Glomerular visceral epithelial cell (primary cell): ENCODE data around the gene TMIGD2.

Source experiments
- DNase-seq: peaks from one replicate; pipeline ENCODE4 v3.0.0-alpha.2; 2016; ENCODE audit errors: extremely low spot score

The TMIGD2 gene

DNA sequence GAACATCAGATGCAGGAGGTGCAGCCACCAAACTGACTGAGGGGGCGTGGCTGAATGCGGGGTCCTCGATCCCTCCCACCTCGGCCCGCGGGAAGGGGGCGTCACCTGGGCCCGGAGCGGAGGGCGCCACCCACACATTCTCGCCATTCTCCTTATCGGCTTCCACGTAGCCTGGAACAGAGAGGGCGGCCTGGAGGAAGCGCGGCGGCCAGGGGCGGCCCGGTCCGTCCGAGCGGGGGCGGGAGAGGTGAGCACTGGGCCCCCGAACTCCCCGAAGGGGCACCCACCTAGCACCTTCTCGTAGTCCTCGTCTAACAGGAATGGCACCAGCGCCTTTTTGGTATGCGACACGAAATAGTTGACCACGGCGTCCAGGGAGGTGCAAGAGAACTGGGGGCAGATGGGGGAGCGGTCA, 24.7 kb upstream of the TMIGD2 start:
- no peak for DNase-seq

DNA sequence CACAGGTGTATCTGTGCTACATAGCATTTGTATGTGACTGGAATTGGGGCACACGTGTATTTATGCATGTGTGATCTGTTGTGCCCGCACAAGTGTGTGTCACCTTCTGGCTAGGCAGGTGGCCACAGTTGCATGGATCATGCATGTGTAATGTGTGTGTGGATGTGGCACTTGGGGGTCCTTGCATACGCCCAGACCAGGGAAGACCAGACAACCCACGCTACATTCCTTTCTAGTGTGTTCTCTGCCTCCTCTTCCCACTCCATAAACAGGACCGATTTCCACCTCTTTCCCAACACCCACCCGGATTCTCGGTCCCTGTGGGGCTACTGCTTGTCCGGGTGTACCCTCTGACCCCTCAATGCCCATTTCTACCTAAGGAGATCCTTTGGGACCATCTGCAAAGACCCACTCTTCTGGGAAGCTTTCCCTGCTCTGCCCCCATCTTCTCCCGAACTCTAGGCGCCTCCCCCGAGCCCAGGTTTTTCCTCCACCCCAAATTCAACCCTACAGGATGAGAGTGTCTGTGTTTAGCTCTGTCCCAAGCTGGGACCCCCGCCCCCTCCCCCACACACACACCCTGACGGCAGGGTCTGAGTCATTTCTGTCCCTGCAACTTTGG, 24.1 kb upstream of the TMIGD2 start:
- no peak for DNase-seq

DNA sequence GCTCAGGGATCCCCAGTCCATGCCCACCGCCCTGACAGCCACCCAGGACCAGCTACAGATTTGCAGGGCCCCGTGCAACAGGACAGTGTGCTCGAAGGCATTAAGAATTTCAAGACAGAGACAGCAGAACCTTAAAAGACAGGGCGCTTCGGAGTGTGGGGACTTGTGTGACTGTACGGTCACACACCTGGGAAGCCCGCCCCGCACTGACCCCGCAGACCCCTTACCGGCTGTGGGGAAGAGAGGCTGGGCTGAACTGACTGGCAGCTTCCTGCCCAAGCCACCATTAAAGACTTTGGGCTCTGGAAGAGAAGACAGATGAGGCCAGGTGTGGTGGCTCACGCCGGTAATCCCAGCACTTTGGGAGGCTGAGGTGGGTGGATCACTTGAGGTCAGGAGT, 22.0 kb upstream of the TMIGD2 start:
- DNase-seq = no peak

DNA sequence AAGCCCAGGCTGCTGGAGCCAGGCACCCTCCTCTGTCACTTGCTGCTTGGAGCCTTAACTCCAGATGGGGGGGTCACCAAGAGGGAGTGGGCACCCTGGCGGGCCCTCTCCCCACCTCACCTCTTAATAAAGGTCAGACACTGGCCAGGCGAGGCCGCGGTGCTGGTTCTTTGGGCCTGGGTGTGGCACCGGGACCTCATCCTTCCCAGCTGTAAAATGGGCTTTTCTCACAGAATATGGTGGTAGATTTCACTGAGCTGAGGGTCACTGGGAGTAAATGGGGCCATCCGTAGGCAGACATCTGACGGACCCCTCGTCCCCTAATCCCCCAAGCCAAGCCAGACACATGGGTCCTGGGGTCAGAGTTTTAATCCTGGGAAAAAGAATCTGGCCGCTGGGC, 21.5 kb upstream of the TMIGD2 start:
- no peak for DNase-seq

DNA sequence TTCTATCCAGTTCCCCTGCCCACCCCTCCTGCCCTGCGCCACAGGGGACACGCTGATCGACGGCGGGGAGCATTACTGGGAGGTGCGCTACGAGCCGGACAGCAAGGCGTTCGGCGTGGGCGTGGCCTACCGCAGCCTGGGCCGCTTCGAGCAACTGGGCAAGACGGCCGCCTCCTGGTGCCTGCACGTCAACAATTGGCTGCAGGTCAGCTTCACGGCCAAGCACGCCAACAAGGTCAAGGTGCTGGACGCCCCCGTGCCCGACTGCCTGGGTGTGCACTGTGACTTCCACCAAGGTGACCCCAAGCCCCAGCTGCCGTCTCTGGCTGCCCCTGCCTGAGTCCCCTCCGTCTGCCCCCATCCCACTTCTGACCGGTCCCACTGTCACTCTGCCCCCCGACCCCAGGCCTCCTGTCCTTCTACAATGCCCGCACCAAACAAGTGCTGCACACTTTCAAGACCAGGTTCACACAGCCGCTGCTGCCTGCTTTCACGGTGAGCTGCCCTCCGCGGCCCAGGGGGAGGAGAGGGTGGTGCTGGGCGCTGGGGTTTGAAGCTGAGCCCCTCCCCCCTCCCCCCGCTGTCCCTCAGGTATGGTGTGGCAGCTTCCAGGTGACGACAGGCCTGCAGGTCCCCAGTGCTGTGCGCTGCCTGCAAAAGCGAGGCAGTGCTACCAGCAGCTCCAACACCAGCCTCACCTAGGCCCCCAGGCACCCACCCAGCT, 20.9 kb upstream of the TMIGD2 start:
- no peak for DNase-seq

DNA sequence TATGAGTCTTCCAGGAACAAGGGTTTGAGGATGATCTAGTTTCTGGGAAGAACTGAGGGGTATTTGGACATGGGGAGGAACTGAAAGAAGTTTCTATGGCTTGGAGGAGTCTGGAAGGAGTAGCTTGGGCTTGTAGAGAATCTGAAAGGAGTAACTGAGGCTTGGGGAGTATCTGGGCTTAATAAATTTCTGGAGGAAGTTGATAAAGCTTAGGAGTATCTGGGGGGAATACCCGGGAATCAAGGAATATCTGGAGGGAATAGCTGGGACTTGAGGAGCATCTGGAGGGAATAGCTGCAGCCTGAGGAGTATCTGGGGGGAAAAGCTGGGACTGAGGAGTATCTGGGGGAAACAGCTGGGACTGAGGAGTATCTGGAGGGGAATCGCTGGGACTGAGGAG, 18.2 kb upstream of the TMIGD2 start:
- no peak for DNase-seq

DNA sequence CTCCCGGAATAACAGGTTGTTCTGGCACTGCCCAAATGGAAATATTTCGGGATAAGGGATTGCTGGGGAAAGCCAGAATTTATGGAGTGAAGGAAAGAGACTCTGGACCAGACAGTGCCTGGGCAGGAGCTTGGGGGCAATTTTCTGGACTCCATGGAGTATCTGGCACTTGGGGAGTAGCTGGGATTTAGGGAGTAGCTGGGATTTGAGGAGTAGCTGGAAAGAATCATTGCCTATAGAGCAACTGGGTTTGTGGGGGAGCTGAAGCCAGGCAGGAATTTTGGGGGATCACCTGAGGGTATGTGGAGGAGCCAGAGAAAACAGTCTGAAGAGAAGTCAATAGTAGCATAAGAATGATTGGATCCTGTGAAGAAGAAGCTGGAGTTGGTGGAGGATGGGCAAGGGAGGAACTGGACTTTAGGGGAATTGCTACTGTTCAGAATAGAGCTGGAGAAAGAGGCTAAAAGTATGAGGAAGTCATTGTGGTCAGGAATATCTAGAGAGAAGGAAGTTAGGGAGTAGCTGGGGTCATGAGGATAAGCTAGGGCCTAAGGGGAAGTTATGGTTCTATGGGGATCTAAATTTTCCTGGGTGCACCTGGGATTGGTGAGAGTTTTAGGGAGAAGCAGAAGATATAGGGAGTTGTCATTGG, 17.0 kb upstream of the TMIGD2 start:
- DNase-seq = no peak

DNA sequence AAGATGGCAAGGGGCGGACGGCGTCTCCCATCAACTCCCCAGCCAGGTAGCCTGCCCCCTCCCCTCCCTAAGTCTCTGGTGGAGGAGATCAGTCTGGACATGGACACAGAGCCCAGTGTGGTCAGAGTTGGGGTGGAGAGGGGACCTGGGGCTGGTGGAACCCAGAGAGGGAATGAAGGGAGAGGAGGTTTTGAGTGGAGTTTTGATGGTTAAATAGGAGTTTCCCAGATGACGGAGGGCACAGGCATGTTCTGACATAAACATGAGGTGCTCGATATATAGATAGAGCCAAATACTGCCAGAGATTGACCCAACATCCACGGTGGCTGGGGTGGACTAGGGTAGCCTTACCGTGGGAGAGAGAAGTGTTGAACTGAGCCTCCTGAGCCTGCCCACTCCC, 16.3 kb upstream of the TMIGD2 start:
- no peak for DNase-seq

DNA sequence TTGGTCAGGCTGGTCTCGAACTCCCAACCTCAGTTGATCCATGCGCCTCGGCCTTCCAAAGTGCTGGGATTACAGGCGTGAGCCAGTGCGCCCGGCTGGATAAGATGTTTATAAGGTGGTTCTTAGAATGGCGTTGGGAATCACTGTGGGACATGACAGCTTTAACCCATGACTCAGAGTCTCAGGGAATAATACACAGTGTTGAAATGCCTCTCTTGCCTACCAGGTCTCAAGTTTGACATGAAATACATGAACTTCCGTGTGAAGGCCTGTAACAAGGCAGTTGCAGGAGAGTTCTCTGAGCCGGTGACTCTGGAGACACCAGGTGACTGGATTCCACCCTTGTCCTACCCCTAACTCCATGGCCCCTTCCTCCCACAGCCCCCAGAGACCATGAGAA, 14.8 kb upstream of the TMIGD2 start:
- DNase-seq = no peak

DNA sequence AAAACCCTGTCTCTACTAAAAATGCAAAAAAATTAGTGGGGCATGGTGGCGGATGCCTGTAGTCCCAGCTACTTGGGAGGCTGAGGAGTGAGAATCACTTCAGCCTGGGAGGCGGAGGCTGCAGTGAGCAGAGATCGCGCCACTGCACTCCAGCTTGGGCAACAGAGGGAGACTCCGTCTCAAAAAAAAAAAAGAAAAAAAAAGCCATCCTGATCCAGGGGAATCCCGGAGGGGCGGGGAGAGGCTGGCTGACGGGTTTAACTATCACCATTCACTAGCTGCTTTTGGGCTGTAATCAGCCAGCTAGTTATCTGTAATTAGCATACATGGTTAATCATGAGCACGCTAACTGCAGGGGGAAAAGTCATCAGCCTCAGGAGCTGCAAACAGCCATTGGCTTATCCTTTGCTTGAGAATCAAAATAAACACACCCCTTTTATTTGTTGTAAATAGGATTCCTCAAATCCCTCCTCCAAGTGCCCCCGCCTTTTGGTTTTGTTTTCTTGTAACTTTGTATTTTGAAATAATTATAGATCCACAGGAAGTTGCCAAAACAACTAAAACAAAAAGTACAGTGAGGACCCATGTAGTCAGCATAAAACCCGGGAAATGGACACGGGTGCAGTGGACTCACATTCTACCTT, 11.8 kb upstream of the TMIGD2 start:
- no peak for DNase-seq

DNA sequence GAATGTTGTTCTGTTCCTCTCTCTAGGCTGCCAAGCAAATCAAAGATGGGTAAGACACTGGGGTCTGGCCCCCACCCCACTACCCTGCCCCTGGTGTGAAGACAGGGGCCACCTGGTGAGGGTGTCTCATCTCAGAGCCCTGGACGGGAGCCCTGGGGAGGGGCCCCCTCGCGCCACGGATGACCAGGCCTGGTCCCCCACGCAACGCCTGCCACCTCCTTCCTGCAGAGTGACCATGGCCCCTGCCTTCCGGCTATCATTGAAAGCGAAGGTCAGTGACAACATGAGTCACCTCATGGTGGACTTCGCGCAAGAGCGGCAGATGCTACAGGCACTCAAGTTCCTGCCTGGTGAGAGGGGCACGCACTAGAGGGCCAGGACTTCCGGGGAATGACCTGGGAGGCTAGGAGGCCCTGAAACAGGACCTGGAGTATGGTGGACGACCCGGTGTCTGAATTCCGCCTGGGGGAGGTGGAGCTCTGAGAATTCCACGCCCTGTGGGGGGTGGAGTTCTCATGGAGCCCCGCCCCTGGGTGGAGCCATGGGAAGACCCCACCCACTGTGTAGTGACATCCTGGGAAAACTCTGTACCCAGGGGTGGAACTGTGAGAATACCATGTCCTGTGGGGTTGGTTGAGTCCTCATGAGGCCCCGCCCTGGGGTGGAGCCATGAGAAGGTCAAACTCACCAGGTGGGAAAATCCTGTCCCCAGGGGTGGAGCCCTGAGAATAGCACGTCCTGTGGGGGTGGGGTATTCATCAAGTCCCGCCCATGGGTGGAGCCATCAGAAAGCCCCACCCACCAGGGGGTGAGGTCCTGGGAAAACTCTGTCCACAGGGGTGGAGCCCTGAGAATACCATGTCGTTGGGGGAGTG, 8.3 kb upstream of the TMIGD2 start:
- no peak for DNase-seq

DNA sequence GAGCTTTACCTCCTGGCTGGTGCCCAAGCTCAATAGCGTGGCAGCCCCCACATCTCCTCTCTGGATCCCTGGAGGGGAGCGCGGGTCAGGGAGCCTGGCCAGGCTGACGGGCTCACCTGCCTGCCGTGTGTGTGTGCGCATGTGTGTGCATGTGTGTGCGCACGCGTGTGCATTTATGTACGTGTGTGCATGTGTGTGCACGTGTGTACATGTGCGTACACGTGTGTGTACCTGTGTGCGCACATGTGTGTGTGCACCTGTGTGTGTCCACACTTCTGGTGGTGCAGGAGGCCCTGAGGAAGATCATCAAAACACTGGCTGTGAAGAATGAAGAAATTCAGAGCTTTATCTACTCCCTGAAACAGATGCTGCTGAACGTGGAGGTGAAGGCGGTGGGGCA, 3.5 kb upstream of the TMIGD2 start:
- no peak for DNase-seq

DNA sequence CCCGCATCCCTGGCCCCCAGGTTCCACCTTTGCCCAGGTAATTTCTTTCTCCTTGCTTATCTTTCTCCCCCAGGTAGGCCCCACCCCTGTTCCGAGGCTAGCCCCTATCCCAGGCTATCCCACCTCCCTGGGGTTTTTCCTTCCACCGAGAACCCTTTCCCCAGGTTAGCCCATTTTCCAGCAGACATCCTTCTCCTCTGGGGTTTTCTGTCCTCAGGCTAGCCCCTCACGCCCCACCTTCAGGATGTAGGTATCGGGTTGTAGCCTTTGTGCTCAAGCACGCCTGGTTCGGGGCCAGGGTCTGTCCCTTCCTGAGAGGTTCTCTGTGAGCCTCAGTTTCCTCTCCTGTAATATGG, 3.0 kb upstream of the TMIGD2 start:
- no peak for DNase-seq

DNA sequence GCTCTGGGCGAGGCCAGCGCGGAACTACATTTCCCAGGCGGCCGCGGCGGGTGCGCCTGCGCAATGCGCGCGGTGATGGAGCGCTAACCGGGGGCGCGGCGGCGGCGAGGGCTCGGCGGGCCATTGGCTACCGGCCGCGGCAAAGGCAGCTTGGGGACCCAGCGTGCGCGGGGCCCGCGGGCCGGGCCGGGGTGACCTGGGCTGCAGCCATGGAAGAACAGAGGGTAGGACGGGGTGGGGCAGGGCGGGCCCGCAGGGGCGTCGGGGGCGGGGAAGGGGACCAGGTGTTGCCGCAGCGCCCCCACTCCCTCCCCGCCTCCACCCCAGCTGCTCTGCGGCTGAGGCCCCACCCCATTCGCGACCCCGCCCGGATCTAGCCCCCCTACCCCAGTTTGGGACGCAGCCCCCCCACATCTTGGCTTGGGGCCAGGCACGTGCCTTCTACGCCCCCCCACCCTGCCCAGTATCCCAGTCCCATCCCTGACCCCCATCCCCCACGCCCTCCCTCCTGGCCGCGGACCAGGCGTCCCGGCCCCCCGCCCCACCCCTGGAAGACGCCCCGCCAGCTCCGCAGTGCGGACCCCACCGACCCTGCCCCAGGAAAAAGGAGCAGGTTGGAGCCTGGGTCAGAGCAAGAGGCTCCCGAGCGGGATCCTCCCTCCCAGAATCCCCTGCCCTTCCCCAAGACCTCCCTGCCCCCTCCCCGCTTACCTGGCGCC, 2.5 kb upstream of the TMIGD2 start, which contains the start of gene FSD1:
FSD1 (plus strand) TSS at position 61 of the 719 bp plus-strand sequence; CDS start at position 210, 149 bp downstream.
- peak; percentile 74 for DNase-seq

DNA sequence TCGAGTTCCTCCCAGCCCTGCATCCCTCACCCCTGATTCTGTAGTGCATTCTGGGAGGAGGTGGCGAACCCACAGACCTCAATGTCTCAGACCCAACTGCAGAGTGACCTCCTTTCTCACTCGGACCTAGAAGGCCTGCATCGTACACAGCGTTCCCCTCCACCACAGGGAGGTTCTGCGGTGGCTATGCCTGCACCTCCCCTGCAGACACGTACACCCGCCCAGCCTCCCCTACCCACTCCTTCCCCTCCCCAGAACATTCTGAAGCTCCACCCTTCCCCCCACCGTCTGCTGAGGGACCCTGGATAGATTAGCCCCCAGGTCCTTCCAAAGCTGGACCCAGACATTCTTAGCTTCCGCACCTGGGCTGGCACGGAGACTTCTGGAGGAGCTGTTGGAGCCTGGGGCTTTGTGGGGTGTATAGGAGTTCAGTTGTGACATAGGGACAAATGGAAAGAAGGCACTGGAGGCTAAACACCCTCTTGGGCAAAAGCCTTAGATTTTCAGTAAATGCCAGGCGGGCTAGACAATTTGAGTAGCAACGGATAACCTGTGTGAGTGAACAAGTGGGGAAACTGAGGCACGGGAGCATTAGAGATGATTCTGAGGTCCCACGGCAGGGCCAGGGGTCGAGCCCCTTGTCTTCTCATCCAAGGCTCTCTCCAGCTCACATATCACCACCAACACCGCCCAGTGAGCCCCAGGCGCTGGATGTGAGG, 1.8 kb upstream of the TMIGD2 start:
- no peak for DNase-seq

DNA sequence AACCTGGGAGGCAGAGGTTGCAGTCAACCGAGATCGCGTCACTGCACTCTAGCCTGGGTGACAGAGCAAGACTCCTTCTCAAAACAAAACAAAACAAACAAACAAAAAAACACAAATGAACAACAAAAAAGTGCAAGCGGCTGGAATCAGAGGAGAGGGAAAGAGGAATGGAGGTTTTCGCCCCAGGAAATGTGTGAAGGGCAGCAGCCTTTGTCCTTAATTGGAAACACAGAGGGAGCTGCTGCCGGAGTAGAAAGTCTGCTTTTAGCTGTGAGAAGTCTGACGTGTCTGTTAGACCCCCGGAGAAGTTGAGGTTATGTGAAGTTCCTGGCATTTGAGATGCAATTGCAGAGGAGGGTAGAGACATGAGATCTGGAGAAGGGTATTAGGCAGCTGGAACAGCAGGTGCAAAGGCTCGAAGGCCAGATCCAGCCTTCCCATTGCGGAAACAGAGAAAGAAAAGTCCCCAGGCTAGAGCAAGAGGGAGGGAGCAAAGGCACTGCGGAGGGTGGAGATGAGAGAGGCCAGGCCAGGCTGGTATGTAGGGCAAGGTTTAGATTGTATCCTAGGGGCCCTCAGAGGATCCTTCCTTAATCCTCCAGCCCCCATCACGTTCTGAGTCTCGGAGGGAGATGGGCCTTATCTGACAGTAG, 473 bp downstream of the TMIGD2 start:
- DNase-seq = no peak

DNA sequence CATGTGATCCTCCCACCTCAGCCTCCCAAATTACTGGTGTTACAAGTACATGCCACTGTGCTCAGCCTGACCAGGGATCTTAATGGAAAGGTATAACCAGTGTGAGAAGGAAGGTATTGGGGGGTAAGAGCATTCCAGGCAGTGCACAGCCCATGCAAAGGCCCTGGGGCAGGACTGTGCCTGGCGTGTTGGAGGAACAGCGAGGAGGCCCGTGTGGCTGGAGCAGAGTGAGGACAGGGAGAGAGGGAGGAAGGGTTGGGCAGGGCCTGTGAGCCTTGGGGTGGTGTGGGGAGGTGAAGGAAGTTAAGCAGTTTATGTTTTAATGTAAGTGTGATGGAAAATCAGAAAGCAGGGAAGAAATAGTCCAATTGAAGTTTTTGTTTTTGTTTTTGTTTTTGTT, 1.6 kb downstream of the TMIGD2 start:
- no peak for DNase-seq

DNA sequence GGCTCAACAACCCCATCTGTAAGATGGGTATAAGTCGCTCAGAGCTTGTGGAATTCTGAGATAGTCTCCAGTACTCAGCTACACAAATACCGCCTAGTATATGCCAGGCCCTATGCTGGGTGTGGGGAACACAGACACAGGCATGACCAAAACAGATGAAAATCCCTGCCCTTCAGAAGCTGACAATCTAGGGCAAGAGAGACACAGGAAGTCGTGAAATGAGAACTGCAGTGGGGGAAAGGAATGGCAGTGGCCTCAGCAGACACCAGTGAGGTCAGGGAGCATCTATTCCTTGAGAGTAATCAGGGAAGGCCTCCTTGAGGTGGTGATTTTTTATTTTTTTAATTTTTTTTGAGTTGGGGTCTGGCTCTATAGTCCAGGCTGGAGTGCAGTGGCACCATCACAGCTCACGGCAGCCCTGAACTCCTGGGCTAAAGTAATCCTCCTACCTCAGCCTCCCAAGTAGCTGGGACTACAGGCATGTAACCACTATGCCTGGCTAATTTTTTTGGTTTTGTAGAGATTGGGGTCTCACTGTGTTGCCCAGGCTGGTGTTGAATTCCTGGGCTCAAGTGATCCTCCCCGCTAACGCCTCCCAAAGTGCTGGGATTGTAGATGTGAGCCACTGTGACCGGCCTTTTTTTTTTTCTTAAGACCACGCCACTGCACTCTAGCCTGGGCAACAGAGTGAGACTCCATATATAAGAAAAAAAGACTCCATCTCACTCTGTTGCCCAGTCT, 3.2 kb downstream of the TMIGD2 start:
- no peak for DNase-seq
